GM21737 (cell line): Measurements from ENCODE around the gene ITPRID1.
A peak's percentile ranks its signal among the peaks of the same experiment; 100 is the strongest.
"Not testable (repeated sequence)": the region's sequence is repeated elsewhere in the genome, so short reads cannot be mapped to it uniquely, and the experiment has no call there.

Source experiments
- ATAC-seq: cut with Tn5 transposase; IDR thresholded peaks from one replicate; pipeline ENCODE4 v1.9.1; 2021; ENCODE audit warnings: mild to moderate bottlenecking, moderate library complexity; ENCODE audit not compliant: unreplicated experiment

Gene ITPRID1

GRCh38 chr7:31513790-31514189, at the start of gene ITPRID1:
ITPRID1 (plus strand) TSS chr7:31514090; CDS start chr7:31553025, 38,935 bp downstream.
- no peak for ATAC-seq

GRCh38 chr7:31464601-31465000, 49.3 kb upstream of the ITPRID1 start:
- no peak for ATAC-seq

GRCh38 chr7:31465285-31465684, 48.6 kb upstream of the ITPRID1 start:
- no peak for ATAC-seq

GRCh38 chr7:31466036-31466435, 47.9 kb upstream of the ITPRID1 start:
- no peak for ATAC-seq

DNA sequence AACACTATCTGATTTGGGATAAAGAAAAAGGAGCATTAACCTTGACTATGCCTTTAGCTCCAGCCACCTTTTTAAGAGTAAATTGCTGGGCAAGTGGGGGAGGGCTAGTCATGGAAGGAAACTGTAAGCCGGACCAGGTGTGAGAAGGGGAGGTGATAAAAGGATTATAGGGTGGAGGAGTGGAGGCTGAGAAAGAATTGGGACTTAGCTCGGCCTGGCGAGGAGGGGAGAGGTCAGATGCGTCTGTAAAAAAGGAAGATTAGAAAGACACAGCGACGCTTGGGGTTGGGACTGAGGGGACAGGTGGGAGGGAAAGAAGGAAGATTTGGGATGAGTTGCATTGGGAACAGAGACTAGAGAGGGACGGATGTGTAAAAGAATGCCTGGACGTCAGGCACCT, 43.0 kb upstream of the ITPRID1 start:
- not testable (repeated sequence) for ATAC-seq

DNA sequence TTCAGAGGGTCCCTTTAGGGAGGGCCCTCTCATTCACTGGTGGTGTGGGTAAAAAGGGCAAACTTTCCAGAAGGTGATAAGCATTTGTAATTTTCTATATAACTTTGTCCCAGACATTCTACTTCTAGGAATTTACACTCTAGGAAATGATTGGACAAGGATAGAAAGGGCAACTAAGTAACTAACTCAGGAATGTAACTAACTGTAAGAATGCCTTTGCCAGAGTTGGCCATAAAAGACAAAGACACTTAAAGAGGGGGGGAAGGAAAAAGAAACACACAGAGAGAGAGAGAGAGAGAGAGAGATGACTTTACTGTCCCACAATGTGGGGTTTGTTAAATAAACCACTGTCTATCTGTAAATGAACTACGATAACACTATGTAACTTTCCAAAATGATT, 38.5 kb upstream of the ITPRID1 start:
- ATAC-seq = no peak

GRCh38 chr7:31476073-31476745, 37.7 kb upstream of the ITPRID1 start:
- no peak for ATAC-seq

- no peak for ATAC-seq
Observed at GRCh38 chr7:31476941-31477677, 36.8 kb upstream of the ITPRID1 start.

DNA sequence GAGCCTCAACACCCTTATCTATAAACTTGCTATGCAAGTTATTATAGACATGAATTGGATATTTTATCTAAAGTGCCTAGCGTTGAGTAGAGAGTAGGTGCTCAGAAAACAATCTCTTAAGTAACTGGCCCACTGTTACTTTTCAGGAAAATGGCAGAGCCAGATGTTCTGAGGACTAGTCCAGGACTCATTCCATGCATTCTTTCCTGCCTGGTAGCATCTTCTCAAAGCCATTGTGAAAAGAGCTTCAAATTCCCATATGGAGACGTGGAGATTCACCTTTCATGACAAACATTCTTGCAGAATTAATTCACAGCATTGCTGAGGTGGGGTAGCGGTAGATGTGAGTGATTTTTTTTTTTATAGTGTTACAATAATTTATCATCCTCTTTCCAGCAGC, 35.9 kb upstream of the ITPRID1 start:
- ATAC-seq = no peak

DNA sequence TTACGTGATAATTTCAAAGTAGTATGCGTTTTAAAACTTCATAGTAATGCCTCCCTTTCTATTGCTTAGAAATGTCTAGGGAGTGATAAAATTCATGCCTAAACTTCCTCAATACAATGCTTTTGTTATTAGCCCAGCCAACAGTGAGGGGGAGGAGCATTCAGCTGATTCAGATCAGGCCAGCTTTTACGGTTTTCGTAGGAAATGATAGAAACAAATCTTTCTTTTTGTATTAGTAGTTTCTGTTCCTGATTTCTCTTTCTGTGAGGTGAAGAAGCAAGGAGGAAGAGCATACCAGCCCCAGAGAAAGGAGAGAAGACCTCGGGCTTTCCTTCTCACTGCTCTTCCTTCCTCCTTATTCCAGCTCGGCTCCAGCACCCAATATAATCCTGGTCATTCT, 35.2 kb upstream of the ITPRID1 start:
- ATAC-seq = peak; percentile 70

- ATAC-seq = no peak
Observed at GRCh38 chr7:31487071-31487470, 26.8 kb upstream of the ITPRID1 start.

DNA sequence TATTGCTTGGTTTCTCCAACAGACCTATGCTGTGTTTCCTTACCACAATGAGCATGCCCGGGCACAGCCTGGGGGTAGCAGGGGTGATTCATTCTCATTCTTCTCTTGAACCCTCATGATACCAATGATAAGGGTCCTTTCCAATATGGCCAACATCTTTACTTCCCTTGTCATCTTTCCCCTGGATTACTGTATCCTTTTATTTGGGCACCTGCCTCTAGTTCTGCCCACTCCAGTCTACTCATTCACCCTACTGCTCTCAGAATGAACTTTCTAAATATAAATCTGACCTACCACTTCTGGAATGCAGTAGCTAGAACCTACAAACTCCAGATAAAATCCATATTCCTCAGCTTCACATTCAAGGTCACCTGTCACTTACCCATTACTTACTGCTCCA, 26.4 kb upstream of the ITPRID1 start:
- ATAC-seq = no peak

- ATAC-seq = peak; percentile 98
Observed at GRCh38 chr7:31488562-31489203, 25.2 kb upstream of the ITPRID1 start.

GRCh38 chr7:31490796-31491314, 23.0 kb upstream of the ITPRID1 start:
- ATAC-seq = no peak

- no peak for ATAC-seq
Observed at GRCh38 chr7:31492086-31492485, 21.8 kb upstream of the ITPRID1 start.

- ATAC-seq = no peak
Observed at GRCh38 chr7:31493714-31494181, 20.1 kb upstream of the ITPRID1 start.

DNA sequence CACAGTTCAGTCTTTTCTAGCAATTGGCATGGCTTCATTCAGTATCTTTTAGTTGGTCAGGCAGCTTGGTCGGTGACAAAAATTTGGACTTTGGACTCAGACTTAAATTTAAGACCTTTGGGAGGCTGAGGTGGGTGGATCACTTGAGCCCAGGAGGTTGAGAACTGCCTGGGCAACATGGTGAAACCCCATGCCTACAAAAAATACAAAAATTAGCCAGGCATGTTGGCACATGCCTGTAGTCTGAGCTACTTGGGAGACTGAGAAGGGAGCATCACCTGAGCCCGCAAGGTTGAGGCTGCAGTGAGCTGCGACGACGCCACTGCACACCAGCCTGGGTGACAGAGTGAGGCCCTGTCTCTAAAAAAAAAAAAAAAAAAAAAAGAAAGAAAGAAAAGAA, 19.5 kb upstream of the ITPRID1 start:
- no peak for ATAC-seq

DNA sequence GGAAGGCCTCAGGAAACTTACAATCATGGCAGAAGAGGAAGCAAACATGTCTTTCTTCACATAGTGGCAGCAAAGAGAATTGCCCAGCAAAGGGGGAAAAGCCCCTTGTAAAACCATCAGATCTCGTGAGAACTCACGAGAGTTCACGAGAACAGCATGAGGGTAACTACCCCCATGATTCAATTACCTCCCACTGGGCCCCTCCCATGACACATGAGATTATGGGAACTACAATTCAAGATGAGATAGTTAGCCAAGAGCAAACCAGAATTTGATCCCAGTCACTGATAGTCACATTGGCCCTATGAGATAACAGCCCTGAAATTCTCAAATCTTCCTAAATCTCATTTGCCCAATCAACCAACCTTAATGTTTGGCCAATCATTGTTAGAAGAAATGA, 18.2 kb upstream of the ITPRID1 start:
- no peak for ATAC-seq

GRCh38 chr7:31497516-31497915, 16.4 kb upstream of the ITPRID1 start:
- no peak for ATAC-seq

DNA sequence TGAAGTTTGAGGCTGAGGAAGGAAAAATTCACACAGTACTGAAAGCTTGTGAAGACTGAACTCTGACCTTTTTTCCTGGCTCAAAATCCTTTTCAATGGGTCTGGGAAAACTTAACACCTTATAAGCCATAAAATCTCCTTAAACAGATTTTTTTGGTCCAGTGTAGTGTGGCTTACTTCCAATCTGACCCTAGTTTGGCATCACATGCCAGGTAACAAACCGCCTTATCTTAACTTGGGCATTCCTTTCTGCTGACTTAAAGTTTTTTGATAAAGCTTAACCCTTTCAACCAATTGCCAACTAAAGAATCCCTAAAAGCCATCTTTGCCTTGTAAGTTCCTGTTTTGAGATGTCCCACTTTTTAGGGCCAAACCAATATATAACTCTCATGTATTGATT, 13.2 kb upstream of the ITPRID1 start:
- ATAC-seq = no peak

GRCh38 chr7:31508823-31509222, 5.1 kb upstream of the ITPRID1 start:
- ATAC-seq = no peak

- no peak for ATAC-seq
Observed at GRCh38 chr7:31512166-31512565, 1.7 kb upstream of the ITPRID1 start.
